GM18868 (cell line): ENCODE measurements around the gene P2RY1.
"Not testable (repeated sequence)": the region's sequence is repeated elsewhere in the genome, so short reads cannot be mapped to it uniquely, and the experiment has no call there.

ENCODE experiments used
- ATAC-seq: cut with Tn5 transposase; IDR thresholded peaks from one replicate; pipeline ENCODE4 v1.9.1; 2021; ENCODE audit warnings: mild to moderate bottlenecking, moderate library complexity; ENCODE audit not compliant: unreplicated experiment

Gene P2RY1

GRCh38 chr3:152836269-152836668, 1.3 kb downstream of the P2RY1 start:
- no peak for ATAC-seq

GRCh38 chr3:152839511-152839910, 4.6 kb downstream of the P2RY1 start:
- no peak for ATAC-seq

- ATAC-seq: no peak
Observed at GRCh38 chr3:152841131-152841530, 6.2 kb downstream of the P2RY1 start.

GRCh38 chr3:152842413-152842812, 7.5 kb downstream of the P2RY1 start:
- ATAC-seq: no peak

GRCh38 chr3:152843955-152844354, 9.0 kb downstream of the P2RY1 start:
- no peak for ATAC-seq

GRCh38 chr3:152846572-152847202, 11.8 kb downstream of the P2RY1 start:
- not testable (repeated sequence) for ATAC-seq

- not testable (repeated sequence) for ATAC-seq
Observed at GRCh38 chr3:152847599-152847998, 12.7 kb downstream of the P2RY1 start.

GRCh38 chr3:152849996-152850578, 15.2 kb downstream of the P2RY1 start:
- no peak for ATAC-seq

GRCh38 chr3:152853196-152853595, 18.3 kb downstream of the P2RY1 start:
- no peak for ATAC-seq

- no peak for ATAC-seq
Observed at GRCh38 chr3:152857082-152857481, 22.2 kb downstream of the P2RY1 start.

GRCh38 chr3:152858170-152858800, 23.4 kb downstream of the P2RY1 start:
- no peak for ATAC-seq

- no peak for ATAC-seq
Observed at GRCh38 chr3:152860736-152861135, 25.8 kb downstream of the P2RY1 start.

GRCh38 chr3:152865668-152866245, 30.8 kb downstream of the P2RY1 start:
- no peak for ATAC-seq

GRCh38 chr3:152870027-152870426, 35.1 kb downstream of the P2RY1 start:
- no peak for ATAC-seq

GRCh38 chr3:152873314-152873713, 38.4 kb downstream of the P2RY1 start:
- ATAC-seq: not testable (repeated sequence)

GRCh38 chr3:152874896-152875749, 40.2 kb downstream of the P2RY1 start:
- ATAC-seq: no peak

- ATAC-seq: no peak
Observed at GRCh38 chr3:152879130-152879789, 44.3 kb downstream of the P2RY1 start.

GRCh38 chr3:152879790-152880174, 44.9 kb downstream of the P2RY1 start:
- no peak for ATAC-seq

- no peak for ATAC-seq
Observed at GRCh38 chr3:152885076-152885475, 50.1 kb downstream of the P2RY1 start.
